H1 (cell line): ENCODE results near the gene ADD2. TPM values are rescaled to one million over a fixed set of nuclear protein-coding genes. Genes with fewer than 3 reads are reported as not detected.

Experiments
- EZH2 ChIP-seq: fragments of 200-600 bp; sonication (generic); IDR thresholded peaks from 2 replicates; pipeline ENCODE4 v1.7.1; 2012; ENCODE audit warnings: low read depth, mild to moderate bottlenecking, moderate library complexity, low read length, inconsistent platforms; ENCODE audit not compliant: severe bottlenecking
- JUN ChIP-seq: IDR thresholded peaks from 2 replicates; pipeline ENCODE4 v1.6.1; 2011; ENCODE audit warnings: low read depth, mild to moderate bottlenecking, improper control_type of control experiment, low read length
- KDM5A ChIP-seq: fragments of 200-600 bp; IDR thresholded peaks from 2 replicates; pipeline ENCODE4 v1.7.1; 2012; ENCODE audit warnings: mild to moderate bottlenecking, low read length, inconsistent platforms, mixed read lengths
- TAF1 ChIP-seq: IDR thresholded peaks from 2 replicates; pipeline ENCODE4 v1.6.1; 2011; ENCODE audit warnings: mild to moderate bottlenecking, low read depth, low read length
- polyA plus RNA-seq, 7 experiments: library from polyadenylated mRNA; depleted of rRNA in 3 of 7; stranded (reverse) in 5 of 7; unstranded in 2 of 7; fragments of >200 nt in 5 of 7; fragments of 200-250 nt in 2 of 7; gene quantifications; 1 replicate in 5 of 7; 2 replicates in 1 of 7; 4 replicates in 1 of 7; pipeline versions ENCODE4 v1.2.1 to v1.2.3, GENCODE V29; 2011 to 2013; ENCODE audit warnings: missing spikeins in 2 of 7, mixed read lengths in 2 of 7
- total RNA-seq: library from RNA; stranded (reverse); fragmentation: NEBNext Ultra II Directional; extraction: Animal tissue kit (Norgen Biotek cat#: 25700); gene quantifications from 2 replicates; pipeline ENCODE4 v1.2.1, GENCODE V29; 2021

ADD2 gene
- total and polyA plus RNA-seq, 2 of the 8 experiments (the other 6 are each of a cell fraction or from before 2014, with no cell fraction given): 58.5 to 170 TPM

DNA sequence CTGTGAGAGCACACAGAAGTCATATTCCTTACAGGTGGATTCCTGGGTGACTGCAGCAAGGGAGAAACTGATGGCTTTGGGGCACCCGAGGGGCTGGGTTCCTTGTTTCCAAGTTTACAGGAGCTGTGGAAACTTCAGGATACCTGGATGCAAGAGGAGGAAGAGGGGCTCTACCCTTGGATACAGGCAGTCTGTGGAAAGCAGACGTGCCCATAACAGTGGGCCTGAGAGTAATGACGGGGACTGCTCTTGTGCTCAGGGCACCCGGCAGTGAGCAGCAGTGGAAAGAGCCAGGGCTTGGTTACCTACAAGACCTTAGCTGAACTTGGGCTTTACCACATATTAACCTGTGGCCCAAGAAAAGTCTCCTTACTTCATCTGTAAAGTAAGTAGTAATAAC is 112.2 kb downstream of the ADD2 start (continued):
- TF ChIP-seq TAF1 (no peak), EZH2 (no peak), JUN (no peak), KDM5A (no peak)
